Fibroblast of skin of scalp (primary cell): Measurements from ENCODE around the gene MMP17.

Experiments used
- DNase-seq: peaks from one replicate; pipeline ENCODE4 v3.0.0-alpha.2; 2013

Gene MMP17

DNA sequence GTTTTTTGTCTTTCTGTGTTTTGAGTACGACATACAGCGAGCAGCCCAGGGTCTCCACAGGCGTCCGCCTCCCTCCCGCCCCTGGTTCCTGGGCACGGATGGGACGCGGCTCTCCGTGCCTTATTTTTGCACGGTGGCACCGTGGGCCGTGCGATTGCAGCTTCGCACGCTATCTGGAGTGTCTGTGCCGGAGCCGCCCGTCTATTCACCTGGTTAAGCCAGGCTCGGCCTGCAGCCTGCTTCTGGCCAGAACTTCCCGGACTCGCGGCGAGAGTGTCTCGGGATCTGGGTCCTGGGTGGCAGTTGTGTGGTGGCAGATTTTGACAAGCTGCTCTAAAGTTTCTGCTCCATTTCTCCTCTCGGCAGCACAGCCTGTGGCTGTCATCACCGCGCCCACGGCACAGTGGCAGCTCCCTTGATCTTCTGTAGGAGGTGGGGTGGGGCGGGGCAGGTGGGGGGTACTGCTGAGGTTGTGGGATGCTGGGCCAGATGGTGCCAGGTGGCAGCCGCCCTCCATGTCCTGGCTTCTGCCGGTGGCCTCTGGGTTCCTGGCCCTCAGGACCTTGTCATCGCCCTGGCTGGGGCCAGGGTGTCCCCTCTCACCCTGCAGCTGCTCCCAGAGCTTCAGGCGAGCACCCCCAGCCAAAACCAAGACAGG lies 2.9 kb downstream of the MMP17 start:
- no peak for DNase-seq

DNA sequence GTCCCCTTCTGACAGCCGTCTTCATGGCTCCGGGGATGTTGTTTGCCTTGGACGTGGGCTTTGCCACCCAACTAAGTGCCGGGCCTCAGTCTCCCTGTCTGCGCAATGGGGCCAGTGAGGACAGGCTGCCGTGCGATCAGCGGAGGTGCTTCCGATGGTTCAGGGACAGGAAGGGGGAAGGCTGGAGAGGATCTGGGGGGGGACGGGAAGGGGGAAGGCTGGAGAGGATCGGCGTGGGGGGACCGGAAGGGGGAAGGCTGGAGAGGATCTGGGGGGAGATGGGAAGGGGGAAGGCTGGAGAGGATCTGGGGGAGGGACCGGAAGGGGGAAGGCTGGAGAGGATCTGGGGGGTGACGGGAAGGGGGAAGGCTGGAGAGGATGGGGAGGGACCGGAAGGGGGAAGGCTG lies 3.4 kb downstream of the MMP17 start:
- DNase-seq, result peak; percentile 91

DNA sequence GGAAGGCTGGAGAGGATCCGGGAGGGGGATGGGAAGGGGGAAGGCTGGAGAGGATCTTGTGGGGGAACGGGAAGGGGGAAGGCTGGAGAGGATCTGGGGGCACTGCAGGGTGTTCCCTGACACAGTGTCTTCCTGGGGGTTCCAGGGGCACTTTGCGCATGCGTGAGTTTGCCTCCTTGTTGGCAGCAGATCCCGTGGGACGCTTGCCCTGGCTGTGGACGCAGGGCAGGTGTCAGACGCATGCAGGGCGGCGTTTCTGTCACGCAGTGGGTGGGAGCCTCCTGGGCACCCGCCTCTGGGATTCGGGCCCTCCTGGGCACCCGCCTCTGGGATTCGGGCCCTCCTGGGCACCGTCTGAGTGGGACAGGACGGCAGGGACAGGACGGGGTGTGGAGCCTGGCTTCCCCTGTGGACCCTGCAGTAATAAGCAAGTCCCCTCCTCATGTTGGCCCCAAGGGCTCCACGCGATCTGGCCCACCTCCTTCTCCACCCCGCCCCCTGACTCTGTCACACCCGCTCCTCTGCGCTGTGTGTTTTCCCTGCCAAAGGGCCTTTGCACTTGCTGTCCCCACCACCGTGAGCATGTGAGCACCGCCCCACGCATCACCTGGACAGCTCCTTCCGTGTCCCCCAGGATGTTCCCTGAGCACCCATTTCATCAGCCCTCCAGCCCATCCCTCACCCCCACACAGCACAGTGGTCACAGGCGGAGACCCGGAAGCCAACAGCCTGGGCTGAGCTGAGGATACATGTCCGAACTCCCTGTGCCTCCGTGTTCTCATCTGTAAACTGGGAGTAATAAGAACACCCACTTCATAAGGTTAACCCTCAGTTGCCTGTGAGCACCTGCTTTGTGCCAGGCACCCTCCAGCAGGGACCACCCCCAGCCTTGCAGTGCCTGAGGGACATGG lies 4.4 kb downstream of the MMP17 start:
- peak; percentile 55 for DNase-seq

- no peak for DNase-seq
Measured at GRCh38 chr12:131833288-131833895, 5.2 kb downstream of the MMP17 start.

GRCh38 chr12:131833896-131834641 lies 5.9 kb downstream of the MMP17 start:
- DNase-seq, result no peak

DNA sequence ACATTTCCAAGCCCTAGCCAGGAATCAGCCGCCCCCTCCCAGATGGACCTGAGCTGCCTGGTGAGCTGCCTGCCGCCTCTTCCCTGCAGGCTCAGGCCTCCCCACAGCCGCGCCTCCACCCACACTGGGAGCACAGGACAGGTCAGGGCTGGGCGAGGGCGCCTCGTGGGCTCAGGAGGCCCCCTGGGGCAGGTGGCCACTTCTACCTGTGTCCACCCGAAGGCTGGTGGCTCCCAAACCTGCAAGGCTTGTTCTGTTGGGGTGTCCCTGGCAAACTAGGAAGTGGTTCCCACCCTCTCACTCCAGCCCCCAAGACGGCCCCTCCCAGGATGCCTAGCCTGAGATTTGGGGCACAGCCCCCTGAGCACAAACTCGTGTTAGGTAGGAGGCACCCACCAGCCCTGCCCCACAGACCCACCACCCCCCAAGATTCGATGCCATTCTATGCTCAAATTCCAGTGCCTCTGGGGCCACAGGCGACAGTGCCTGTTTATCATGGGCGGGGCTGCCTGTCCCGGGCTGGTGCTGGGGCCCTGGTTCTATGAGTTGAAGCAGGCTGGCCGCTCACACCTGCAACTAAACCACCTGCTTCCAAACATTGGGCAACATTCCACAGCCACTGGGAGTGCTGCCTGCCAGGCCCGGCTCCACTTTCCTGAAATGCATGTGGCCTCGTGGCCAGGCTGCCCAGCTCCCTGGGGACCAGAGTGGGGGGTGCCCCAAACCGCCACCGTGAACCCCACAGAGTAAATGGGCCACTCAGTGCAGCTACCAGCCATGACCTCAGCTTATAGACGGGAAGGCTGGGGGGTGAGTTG lies 6.8 kb downstream of the MMP17 start:
- DNase-seq, result no peak

DNA sequence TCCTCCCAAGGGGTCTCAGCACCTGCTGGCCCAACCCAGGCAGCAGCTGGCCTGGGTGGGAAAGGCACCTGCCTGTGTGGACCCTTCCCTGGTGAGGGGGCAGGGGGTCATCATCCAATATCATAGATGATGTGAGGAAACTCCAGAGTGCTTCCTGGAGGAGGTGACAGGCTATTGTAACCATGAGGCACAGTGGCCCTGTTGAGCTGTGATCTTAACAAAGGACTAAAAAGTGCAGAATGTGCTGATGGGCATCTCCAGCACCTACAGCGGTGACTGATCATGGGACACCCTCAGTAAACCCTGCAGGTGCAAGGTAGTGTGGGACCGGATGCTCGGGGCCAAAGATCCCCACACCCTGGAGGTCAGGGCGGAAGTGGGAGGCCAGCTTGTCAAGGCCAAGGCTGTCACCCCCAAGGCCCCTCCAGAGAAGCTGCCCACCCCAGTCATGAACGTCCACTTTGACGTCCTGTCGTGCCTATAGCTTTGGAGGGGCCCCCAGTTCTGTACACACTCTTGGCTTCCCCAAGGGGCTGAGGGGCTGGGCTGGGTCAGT lies 7.5 kb downstream of the MMP17 start:
- no peak for DNase-seq

- no peak for DNase-seq
Measured at GRCh38 chr12:131836193-131836592, 8.0 kb downstream of the MMP17 start.

DNA sequence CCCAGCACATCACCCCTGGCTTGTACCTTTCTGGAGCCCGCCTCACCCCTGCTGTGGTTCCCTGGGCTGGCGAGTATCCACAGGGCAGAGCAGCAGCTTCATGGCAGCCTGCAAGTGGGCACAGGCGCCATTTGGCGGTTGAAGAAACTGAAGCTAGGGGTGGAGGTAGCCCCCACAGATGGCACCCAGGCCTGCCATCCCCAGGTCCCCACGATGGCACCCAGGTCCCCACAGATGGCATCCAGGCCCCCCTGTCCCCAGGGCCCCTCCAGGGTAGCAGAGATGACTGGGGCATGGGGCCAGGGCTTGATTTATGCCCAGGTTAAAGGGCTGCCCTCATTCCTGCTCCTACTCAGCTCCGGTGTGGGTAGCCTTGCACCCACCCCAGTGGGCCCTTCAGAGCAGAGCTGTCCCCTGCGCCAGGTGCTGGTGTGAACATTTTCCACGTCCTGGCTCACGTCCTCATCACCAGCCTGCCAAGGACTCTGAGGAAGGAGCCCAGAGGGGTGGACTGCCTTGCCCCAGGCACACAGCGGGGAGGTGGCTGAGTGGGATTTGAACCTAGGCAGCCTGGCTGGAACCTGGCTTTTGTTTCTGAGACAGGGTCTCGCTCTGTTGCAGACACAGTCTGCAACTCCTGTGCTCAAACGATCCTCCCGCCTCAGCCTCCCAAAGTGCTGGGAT lies 8.7 kb downstream of the MMP17 start:
- no peak for DNase-seq

DNA sequence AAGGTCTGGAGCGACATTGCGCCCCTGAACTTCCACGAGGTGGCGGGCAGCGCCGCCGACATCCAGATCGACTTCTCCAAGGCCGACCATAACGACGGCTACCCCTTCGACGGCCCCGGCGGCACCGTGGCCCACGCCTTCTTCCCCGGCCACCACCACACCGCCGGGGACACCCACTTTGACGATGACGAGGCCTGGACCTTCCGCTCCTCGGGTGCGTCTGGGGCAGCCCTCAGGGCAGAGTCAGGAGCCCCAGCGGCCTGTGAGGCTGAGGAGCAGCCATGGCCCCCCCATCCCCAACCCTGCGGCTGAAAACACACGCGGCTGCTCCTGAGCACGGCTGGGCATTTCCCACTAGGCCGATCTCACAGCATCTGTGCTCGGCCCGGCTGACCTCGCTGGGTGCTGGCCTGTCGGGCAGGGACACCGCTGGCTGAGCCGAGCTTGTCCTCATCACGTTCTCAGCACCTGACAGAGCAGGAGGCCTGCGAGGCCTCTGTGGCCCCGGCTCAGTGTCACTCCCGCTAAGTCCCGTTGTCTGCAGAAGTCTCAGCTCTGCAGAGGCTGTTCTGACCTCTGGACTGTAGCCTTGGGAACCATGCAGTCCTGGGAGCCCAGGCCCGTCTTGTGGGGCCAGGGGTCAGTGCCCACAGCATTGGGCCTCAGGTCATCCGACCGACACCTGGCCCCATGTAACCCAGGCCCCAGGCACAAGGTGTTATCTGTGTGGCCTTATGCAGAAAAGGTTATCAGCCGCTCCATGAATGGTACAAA lies 12.6 kb downstream of the MMP17 start:
- no peak for DNase-seq

DNA sequence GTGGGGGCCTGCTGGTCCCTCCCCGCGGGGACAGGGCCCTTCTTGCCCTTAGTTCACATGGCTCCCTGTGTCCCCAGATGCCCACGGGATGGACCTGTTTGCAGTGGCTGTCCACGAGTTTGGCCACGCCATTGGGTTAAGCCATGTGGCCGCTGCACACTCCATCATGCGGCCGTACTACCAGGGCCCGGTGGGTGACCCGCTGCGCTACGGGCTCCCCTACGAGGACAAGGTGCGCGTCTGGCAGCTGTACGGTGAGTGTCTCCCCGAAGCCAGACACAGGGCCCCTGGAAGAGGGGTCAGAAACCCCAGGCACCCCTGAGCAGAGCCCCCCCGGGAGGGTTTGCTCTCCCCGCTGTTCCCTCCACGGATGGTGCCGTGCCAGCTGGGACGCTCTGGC lies 13.4 kb downstream of the MMP17 start:
- DNase-seq, result no peak

- DNase-seq, result no peak
Measured at GRCh38 chr12:131842169-131842568, 14.0 kb downstream of the MMP17 start.

GRCh38 chr12:131843527-131843926 lies 15.3 kb downstream of the MMP17 start:
- DNase-seq, result no peak

DNA sequence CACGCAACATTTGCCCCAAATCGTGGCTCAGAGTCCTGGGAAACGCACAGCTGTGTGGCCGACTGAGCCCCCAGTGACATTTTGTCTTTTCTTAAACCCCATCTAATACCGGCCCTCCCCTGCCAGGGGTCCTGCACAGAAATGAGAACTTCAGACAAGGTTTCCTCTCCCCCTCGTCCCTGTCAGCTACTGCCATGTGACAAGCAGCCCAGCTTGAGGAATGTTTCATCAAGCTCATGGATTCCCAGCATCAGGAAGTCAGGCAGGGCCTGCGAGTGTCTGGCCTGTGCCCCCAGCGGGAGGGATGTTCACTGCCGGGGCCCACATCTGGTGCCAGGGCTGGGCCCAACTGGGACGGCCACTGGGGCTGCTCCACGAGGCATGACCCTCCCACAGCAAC lies 15.9 kb downstream of the MMP17 start:
- DNase-seq, result no peak

DNA sequence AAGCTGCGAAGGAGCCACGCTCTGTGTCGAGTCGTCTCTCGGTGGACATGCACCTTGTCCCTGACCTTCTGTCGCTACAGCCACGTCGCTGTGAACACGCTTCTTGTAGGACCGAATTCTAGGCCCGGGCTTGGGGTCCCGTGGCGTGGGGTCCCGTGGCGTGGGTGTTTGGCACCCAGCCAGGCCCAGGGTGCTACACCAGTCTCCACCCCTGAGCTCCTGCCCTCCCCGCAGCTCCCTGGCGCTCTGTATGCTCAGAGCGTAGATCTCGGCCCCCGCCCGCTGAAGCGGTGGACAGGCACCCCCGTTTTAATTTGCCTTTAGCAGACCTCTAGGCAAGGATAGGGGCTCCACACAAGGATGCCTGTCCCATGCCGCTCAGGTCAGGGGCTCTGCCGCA lies 16.5 kb downstream of the MMP17 start:
- no peak for DNase-seq

GRCh38 chr12:131845121-131845520 lies 16.9 kb downstream of the MMP17 start:
- no peak for DNase-seq

DNA sequence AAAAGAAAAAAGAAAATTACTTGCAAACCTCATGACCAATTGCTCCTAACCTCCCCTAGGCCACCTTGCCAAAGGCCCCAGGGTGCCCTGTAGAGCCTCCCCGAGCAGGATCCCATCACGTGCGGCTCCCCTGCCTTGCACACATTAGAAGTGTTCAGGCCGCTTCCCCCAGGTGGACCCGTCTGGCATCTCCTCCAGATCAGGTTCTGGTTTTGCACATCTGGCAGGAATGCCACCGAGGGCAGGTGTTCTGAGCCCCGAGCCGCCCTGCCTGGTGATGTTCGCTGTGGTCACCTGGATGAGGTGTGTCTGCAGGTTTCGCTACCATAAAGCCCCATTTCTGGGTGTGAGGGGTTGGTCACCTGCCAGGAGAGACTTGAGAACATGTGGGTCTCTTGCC lies 19.3 kb downstream of the MMP17 start:
- DNase-seq, result no peak

- DNase-seq, result no peak
Measured at GRCh38 chr12:131848753-131849152, 20.6 kb downstream of the MMP17 start.

DNA sequence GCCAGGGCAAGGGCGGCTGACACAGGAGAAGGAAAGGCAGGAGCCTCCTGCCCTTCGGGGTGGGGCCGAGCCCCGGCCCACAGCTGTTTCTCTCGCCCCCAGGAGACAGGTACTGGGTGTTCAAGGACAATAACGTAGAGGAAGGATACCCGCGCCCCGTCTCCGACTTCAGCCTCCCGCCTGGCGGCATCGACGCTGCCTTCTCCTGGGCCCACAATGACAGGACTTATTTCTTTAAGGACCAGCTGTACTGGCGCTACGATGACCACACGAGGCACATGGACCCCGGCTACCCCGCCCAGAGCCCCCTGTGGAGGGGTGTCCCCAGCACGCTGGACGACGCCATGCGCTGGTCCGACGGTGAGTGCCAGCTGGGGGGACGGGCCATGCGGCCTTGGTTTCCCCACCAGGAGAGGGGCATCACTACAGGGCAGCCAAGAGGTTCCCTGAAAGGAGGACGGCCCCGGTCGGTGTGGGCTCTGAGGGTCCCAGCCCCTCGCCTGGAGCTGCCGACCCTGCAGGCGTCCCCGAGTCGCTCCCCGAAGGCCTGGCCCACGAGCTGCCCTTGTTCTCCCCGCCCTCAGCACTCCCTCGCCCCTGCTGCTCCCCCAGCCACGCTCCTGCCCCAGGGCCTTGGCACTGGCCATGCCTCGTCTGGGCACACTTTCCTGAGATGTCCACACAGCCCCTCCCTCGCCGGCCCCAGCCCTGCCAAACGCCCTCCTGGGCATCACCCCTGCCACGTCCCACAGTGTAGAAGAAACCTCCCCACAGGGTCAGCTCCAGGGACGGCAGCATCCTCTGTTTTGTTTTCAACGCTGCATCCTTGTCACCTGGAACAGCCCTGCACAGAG lies 21.7 kb downstream of the MMP17 start:
- DNase-seq, result no peak
